SK-N-SH treated with all-trans-retinoic acid at 6 μM for 48 hours (cell line): Measurements from ENCODE around the gene APOA4.

Experiments
- ATAC-seq: fragments of 200-7000 bp; cut with Tn5 transposase; 3 replicates; pipeline ENCODE4 v1.9.1; 2020; ENCODE audit warnings: mild to moderate bottlenecking, moderate library complexity
- ARNTL ChIP-seq: fragments of 450-650 bp; formaldehyde crosslinking; IDR thresholded peaks from 2 replicates; pipeline ENCODE4 v1.5.0; 2020; ENCODE audit warnings: low read depth, mild to moderate bottlenecking, moderate library complexity, borderline replicate concordance
- BACH2 ChIP-seq: fragments of 250-450 bp; sonication (Bioruptor Pico); IDR thresholded peaks from 2 replicates; pipeline ENCODE4 v1.9.0; 2021; ENCODE audit warnings: mild to moderate bottlenecking, borderline replicate concordance
- CSDC2 ChIP-seq: fragments of 250-450 bp; sonication (Bioruptor Pico); IDR thresholded peaks from 2 replicates; pipeline ENCODE4 v1.5.0; 2020; ENCODE audit warnings: mild to moderate bottlenecking, moderate library complexity
- ESRRG ChIP-seq: fragments of 250-450 bp; sonication (Bioruptor Pico); IDR thresholded peaks from 2 replicates; pipeline ENCODE4 v1.6.1; 2021; ENCODE audit warnings: mild to moderate bottlenecking
- GLIS3 ChIP-seq: fragments of 250-450 bp; sonication (Bioruptor Pico); IDR thresholded peaks from 2 replicates; pipeline ENCODE4 v1.5.0; 2020; ENCODE audit warnings: mild to moderate bottlenecking, moderate library complexity
- ISL1 ChIP-seq: fragments of 250-450 bp; sonication (Bioruptor Pico); IDR thresholded peaks from 2 replicates; pipeline ENCODE4 v2.1.2; 2022; ENCODE audit warnings: mild to moderate bottlenecking, moderate library complexity
- OSR1 ChIP-seq: fragments of 250-450 bp; sonication (Bioruptor Pico); IDR thresholded peaks from 2 replicates; pipeline ENCODE4 v1.8.0; 2022; ENCODE audit warnings: moderate library complexity, mild to moderate bottlenecking, inconsistent platforms
- PPARA ChIP-seq: fragments of 250-450 bp; sonication (Bioruptor Pico); IDR thresholded peaks from 2 replicates; pipeline ENCODE4 v1.5.0; 2020; ENCODE audit warnings: mild to moderate bottlenecking, borderline replicate concordance
- SNAI2 ChIP-seq: fragments of 250-450 bp; sonication (Bioruptor Pico); IDR thresholded peaks from 2 replicates; pipeline ENCODE4 v1.5.0; 2020; ENCODE audit warnings: mild to moderate bottlenecking, moderate library complexity
- TCF4 ChIP-seq: fragments of 250-450 bp; sonication (Bioruptor Pico); IDR thresholded peaks from 2 replicates; pipeline ENCODE4 v1.8.0; 2021; ENCODE audit warnings: mild to moderate bottlenecking, moderate library complexity, borderline replicate concordance
- TOX ChIP-seq: fragments of 250-450 bp; sonication (Bioruptor Pico); IDR thresholded peaks from 2 replicates; pipeline ENCODE4 v1.8.0; 2021; ENCODE audit warnings: mild to moderate bottlenecking, moderate library complexity, borderline replicate concordance
- ZC3H10 ChIP-seq: fragments of 250-450 bp; sonication (Bioruptor Pico); IDR thresholded peaks from 2 replicates; pipeline ENCODE4 v1.5.1; 2021; ENCODE audit warnings: mild to moderate bottlenecking, moderate library complexity
- ZFP3 ChIP-seq: fragments of 250-450 bp; sonication (Bioruptor Pico); IDR thresholded peaks from 2 replicates; pipeline ENCODE4 v1.5.0; 2020; ENCODE audit warnings: mild to moderate bottlenecking, moderate library complexity
- ZFP30 ChIP-seq: fragments of 450-650 bp; formaldehyde crosslinking; IDR thresholded peaks from 2 replicates; pipeline ENCODE4 v1.5.0; 2022; ENCODE audit warnings: mild to moderate bottlenecking, moderate library complexity
- ZNF565 ChIP-seq: fragments of 450-650 bp; formaldehyde crosslinking; conservative IDR thresholded peaks from 2 replicates; pipeline ENCODE4 v1.5.0; 2020; ENCODE audit warnings: low read depth, mild to moderate bottlenecking, moderate library complexity
- ZNF70 ChIP-seq: fragments of 450-650 bp; formaldehyde crosslinking; IDR thresholded peaks from 2 replicates; pipeline ENCODE4 v1.5.0; 2020; ENCODE audit warnings: mild to moderate bottlenecking, moderate library complexity
- ZNF8 ChIP-seq: fragments of 450-650 bp; formaldehyde crosslinking; IDR thresholded peaks from 2 replicates; pipeline ENCODE4 v1.5.0; 2020; ENCODE audit warnings: mild to moderate bottlenecking, moderate library complexity
- TF ChIP-seq, protein P1 (sequence below): fragments of 250-450 bp; sonication (Bioruptor Pico); IDR thresholded peaks from 2 replicates; pipeline ENCODE4 v1.8.0; 2021; ENCODE audit warnings: low read depth, mild to moderate bottlenecking, moderate library complexity, borderline replicate concordance
- TF ChIP-seq, protein P2 (sequence below): fragments of 250-450 bp; sonication (Bioruptor Pico); IDR thresholded peaks from 2 replicates; pipeline ENCODE4 v1.5.0; 2020; ENCODE audit warnings: mild to moderate bottlenecking, moderate library complexity
- TF ChIP-seq, protein P3 (sequence below): fragments of 250-450 bp; sonication (Bioruptor Pico); IDR thresholded peaks from 2 replicates; pipeline ENCODE4 v1.5.1; 2021; ENCODE audit warnings: mild to moderate bottlenecking, moderate library complexity
- TF ChIP-seq, protein P4 (sequence below): fragments of 250-450 bp; sonication (Bioruptor Pico); IDR thresholded peaks from 2 replicates; pipeline ENCODE4 v1.8.0; 2020; ENCODE audit warnings: mild to moderate bottlenecking, moderate library complexity, borderline replicate concordance
- TF ChIP-seq, protein P5 (sequence below): fragments of 250-450 bp; sonication (Bioruptor Pico); IDR thresholded peaks from 2 replicates; pipeline ENCODE4 v1.5.1; 2020; ENCODE audit warnings: low read depth, mild to moderate bottlenecking, moderate library complexity

The APOA4 gene

DNA sequence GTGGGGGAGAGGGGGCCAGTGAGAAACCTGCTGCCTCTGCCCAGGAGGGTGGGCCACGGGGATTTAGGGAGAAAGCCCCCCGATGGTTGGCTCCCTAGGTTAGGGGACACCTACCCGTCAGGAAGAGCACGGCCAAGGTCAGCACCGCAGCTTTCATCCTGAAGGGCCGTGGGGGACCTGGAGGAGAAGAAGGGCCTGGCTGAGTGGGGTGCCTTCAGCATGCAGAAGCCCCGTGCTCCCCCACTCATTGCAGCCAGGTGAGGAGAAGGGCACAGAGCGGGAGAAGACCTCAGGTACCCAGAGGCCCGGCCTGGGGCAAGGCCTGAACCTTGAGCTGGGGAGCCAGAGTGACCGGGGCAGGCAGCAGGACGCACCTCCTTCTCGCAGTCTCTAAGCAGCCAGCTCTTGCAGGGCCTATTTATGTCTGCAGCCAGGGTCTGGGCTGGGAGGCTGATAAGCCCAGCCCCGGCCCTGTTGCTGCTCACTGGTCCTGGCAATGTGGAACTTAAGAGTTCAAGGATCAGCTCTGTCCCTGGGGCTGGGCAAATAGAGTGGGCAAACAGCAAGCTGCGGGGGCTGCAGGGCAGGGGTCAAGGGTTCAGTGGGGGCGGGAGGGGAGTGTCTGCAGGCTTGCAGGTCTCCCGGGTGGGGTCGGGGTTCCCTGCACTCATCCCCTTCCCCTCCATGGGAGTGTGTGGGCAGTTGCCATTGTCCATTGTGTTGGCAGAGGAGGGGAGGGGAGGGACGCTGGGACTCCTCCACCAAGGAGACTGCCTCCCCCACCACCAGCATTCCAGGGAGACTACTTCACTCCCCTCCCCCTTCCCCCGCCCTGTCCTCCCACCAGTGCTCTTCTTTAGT is 14.4 kb upstream of the APOA4 start, which contains the start of gene APOA1:
TSS of gene APOA1 (minus strand) at position 392 of the 861 bp plus-strand sequence. CDS start at position 157, 235 bp downstream.
- TF ChIP-seq ZC3H10 (CRISPR knock-in tag), result no peak
- TF ChIP-seq, protein P1, sequence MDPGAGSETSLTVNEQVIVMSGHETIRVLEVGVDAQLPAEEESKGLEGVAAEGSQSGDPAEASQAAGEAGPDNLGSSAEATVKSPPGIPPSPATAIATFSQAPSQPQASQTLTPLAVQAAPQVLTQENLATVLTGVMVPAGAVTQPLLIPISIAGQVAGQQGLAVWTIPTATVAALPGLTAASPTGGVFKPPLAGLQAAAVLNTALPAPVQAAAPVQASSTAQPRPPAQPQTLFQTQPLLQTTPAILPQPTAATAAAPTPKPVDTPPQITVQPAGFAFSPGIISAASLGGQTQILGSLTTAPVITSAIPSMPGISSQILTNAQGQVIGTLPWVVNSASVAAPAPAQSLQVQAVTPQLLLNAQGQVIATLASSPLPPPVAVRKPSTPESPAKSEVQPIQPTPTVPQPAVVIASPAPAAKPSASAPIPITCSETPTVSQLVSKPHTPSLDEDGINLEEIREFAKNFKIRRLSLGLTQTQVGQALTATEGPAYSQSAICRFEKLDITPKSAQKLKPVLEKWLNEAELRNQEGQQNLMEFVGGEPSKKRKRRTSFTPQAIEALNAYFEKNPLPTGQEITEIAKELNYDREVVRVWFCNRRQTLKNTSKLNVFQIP, result no peak
- TF ChIP-seq GLIS3 (CRISPR knock-in tag), result no peak
- no peak for TF ChIP-seq ZNF70 (CRISPR knock-in tag)
- TF ChIP-seq, protein P2, sequence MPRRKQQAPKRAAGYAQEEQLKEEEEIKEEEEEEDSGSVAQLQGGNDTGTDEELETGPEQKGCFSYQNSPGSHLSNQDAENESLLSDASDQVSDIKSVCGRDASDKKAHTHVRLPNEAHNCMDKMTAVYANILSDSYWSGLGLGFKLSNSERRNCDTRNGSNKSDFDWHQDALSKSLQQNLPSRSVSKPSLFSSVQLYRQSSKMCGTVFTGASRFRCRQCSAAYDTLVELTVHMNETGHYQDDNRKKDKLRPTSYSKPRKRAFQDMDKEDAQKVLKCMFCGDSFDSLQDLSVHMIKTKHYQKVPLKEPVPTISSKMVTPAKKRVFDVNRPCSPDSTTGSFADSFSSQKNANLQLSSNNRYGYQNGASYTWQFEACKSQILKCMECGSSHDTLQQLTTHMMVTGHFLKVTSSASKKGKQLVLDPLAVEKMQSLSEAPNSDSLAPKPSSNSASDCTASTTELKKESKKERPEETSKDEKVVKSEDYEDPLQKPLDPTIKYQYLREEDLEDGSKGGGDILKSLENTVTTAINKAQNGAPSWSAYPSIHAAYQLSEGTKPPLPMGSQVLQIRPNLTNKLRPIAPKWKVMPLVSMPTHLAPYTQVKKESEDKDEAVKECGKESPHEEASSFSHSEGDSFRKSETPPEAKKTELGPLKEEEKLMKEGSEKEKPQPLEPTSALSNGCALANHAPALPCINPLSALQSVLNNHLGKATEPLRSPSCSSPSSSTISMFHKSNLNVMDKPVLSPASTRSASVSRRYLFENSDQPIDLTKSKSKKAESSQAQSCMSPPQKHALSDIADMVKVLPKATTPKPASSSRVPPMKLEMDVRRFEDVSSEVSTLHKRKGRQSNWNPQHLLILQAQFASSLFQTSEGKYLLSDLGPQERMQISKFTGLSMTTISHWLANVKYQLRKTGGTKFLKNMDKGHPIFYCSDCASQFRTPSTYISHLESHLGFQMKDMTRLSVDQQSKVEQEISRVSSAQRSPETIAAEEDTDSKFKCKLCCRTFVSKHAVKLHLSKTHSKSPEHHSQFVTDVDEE (CRISPR knock-in tag), result no peak
- no peak for TF ChIP-seq ZFP30
- TF ChIP-seq, protein P3, sequence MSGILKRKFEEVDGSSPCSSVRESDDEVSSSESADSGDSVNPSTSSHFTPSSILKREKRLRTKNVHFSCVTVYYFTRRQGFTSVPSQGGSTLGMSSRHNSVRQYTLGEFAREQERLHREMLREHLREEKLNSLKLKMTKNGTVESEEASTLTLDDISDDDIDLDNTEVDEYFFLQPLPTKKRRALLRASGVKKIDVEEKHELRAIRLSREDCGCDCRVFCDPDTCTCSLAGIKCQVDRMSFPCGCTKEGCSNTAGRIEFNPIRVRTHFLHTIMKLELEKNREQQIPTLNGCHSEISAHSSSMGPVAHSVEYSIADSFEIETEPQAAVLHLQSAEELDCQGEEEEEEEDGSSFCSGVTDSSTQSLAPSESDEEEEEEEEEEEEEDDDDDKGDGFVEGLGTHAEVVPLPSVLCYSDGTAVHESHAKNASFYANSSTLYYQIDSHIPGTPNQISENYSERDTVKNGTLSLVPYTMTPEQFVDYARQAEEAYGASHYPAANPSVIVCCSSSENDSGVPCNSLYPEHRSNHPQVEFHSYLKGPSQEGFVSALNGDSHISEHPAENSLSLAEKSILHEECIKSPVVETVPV (CRISPR knock-in tag), result no peak
- no peak for TF ChIP-seq ZFP3 (CRISPR knock-in tag)
- TF ChIP-seq TOX (CRISPR knock-in tag), result no peak
- no peak for TF ChIP-seq SNAI2 (CRISPR knock-in tag)
- no peak for TF ChIP-seq ESRRG (CRISPR knock-in tag)
- no peak for TF ChIP-seq TCF4
- no peak for TF ChIP-seq ISL1 (CRISPR knock-in tag)
- TF ChIP-seq OSR1 (CRISPR knock-in tag), result no peak
- TF ChIP-seq ZNF565, result no peak
- no peak for TF ChIP-seq CSDC2
- ATAC-seq, result no peak

DNA sequence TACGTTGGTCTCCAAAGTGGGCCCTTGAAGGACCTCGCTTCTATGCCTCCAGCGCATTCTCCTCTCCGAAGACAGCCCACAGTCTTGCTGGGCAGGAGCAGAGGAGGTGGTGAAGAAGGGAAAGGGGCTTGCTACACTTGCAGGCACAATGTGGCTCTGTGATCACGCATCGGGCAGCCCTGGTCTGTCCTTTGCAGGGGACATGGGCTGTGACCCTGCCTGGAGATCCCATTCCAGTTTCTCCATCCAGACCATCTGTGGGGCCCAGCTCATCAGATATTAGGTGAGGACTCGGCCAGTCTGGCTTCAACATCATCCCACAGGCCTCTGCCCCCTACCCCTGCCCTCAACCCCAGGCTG is 13.5 kb upstream of the APOA4 start:
- TF ChIP-seq ZNF70 (CRISPR knock-in tag), result no peak
- no peak for TF ChIP-seq PPARA (CRISPR knock-in tag)
- TF ChIP-seq ZFP3 (CRISPR knock-in tag), result no peak
- no peak for TF ChIP-seq BACH2 (CRISPR knock-in tag)
- no peak for ATAC-seq

DNA sequence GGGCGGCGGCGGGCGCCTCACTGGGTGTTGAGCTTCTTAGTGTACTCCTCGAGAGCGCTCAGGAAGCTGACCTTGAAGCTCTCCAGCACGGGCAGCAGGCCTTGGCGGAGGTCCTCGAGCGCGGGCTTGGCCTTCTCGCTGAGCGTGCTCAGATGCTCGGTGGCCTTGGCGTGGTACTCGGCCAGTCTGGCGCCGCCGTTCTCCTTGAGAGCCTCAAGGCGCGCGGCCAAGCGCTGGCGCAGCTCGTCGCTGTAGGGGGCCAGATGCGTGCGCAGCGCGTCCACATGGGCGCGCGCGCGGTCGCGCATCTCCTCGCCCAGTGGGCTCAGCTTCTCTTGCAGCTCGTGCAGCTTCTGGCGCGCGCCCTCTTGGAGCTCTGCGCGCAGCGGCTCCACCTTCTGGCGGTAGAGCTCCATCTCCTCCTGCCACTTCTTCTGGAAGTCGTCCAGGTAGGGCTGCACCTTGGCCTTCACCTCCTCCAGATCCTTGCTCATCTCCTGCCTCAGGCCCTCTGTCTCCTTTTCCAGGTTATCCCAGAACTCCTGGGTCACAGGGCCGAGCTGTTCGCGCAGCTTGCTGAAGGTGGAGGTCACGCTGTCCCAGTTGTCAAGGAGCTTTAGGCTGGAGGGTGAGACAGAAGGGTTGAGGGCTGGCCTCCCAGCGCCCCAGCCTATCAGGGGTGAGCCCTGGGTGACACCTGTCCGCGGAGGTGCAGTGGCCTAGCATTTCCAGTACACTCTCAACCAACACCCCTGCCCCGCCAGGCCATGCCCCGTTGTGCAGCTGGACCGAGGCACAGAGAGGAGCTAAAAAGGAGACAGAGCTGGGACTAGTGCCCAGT is 12.9 kb upstream of the APOA4 start:
- ATAC-seq, result peak; percentile 92
- TF ChIP-seq ZNF8 (CRISPR knock-in tag), result no peak

DNA sequence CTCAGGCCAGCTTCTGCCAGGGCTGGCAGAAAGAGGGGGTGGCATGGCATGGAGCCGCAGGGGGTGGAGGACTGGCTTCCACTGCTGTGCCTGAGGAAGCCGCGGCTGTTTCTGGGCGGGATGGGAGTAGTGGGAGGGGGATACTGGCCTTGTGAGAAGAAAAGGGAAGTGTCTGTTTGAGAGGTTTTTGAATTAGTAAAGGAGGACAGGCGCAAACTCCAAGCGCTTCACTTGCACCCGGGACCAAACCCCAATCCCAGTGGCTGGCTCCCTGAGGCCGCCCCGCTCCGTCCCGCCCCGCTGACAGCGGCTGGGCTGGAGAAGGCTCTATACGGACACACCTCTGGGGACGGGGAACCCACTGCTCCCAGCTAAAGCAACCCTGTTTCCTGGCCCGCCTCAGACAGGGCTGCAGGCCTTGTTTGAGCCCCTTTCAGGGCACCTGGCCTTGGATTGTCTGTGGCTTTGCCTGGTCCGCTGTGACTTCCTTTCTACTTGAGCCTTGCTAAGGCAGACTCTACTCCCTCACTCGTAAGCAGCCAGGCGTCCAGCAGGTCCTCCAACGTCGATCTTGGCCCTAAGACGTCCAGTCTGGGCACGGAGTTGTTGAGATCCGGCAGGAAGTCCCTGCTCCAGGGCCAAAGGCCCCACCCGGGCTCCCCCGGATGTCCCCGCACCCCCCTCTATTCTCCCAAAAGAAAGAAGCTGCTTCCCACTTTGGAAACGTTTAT is 12.1 kb upstream of the APOA4 start:
- TF ChIP-seq ISL1 (CRISPR knock-in tag) (no peak), TOX (CRISPR knock-in tag) (no peak), BACH2 (CRISPR knock-in tag) (no peak), ZNF8 (CRISPR knock-in tag) (no peak), ZNF70 (CRISPR knock-in tag) (no peak), ZFP3 (CRISPR knock-in tag) (no peak), PPARA (CRISPR knock-in tag) (no peak), TCF4 (no peak), CSDC2 (no peak), ARNTL (CRISPR knock-in tag) (no peak), SNAI2 (CRISPR knock-in tag) (no peak), OSR1 (CRISPR knock-in tag) (no peak)
- TF ChIP-seq, protein P1, result no peak
- TF ChIP-seq, protein P4, sequence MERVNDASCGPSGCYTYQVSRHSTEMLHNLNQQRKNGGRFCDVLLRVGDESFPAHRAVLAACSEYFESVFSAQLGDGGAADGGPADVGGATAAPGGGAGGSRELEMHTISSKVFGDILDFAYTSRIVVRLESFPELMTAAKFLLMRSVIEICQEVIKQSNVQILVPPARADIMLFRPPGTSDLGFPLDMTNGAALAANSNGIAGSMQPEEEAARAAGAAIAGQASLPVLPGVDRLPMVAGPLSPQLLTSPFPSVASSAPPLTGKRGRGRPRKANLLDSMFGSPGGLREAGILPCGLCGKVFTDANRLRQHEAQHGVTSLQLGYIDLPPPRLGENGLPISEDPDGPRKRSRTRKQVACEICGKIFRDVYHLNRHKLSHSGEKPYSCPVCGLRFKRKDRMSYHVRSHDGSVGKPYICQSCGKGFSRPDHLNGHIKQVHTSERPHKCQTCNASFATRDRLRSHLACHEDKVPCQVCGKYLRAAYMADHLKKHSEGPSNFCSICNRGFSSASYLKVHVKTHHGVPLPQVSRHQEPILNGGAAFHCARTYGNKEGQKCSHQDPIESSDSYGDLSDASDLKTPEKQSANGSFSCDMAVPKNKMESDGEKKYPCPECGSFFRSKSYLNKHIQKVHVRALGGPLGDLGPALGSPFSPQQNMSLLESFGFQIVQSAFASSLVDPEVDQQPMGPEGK, result no peak
- TF ChIP-seq, protein P5, sequence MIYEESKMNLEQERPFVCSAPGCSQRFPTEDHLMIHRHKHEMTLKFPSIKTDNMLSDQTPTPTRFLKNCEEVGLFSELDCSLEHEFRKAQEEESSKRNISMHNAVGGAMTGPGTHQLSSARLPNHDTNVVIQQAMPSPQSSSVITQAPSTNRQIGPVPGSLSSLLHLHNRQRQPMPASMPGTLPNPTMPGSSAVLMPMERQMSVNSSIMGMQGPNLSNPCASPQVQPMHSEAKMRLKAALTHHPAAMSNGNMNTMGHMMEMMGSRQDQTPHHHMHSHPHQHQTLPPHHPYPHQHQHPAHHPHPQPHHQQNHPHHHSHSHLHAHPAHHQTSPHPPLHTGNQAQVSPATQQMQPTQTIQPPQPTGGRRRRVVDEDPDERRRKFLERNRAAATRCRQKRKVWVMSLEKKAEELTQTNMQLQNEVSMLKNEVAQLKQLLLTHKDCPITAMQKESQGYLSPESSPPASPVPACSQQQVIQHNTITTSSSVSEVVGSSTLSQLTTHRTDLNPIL (CRISPR knock-in tag), result no peak
- TF ChIP-seq, all 23 proteins: peak for 0
- no peak for ATAC-seq
